Posterior cingulate gyrus (tissue), 11 donors: ENCODE results near the gene CDH4.
A peak's percentile ranks its signal among the peaks of the same experiment; 100 is the strongest.
"Not testable (repeated sequence)": the region's sequence is repeated elsewhere in the genome, so short reads cannot be mapped to it uniquely, and the experiment has no call there.

ENCODE experiments used
- DNase-seq, 10 donors: peaks; one replicate each; pipeline versions ENCODE4 v3.0.0 to v3.0.0-alpha.2; 2020 to 2021; ENCODE audit warnings: mixed read lengths in 3 of 10
- intact Hi-C: fragments of 100-400 bp; cut with DNase I; formaldehyde crosslinking; loops from one replicate; pipeline ENCODE4 v1.15.1; 2023

Gene CDH4

DNA sequence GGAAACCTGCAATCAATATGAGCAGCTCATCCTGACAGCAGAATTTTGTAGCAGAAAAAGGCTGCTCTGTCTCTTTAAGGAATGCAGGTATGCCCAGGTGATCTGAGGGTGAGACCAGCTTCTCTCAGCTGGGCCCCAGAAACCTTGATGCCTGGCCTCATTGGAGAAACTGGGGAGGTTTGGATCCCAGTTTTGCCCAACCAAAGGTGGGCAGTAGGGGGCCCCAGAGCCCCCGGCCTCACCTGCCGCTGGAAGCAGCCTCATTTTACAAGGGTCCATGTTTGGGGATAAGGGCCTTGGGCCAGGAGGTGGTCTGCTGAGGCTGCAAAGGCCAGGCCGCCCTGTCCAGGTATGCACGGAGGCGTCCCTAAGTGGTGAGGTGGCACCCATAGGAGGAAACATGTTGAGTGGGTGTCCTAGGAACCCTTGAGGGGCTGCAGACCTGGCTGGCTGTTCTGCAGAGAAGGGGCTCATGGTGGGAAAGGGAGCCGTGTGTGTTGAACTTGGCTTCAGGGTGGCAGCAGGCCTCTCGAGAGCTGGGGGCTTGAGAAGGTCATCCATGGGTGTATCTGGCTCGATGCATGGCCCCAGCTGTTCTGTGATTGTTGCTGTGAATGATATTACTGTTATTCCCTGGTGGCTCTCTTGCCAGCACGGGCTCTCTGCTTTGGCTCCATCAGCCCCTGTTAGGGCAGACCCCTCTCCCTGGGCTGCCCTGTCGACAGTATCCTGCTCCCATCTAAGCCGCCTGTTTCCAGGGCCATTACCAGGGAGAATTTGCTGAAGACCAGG is 208.4 kb downstream of the CDH4 start:
- intact Hi-C loops: no loop called here
- peak in 1 of 10 donors; percentile 7 for DNase-seq

DNA sequence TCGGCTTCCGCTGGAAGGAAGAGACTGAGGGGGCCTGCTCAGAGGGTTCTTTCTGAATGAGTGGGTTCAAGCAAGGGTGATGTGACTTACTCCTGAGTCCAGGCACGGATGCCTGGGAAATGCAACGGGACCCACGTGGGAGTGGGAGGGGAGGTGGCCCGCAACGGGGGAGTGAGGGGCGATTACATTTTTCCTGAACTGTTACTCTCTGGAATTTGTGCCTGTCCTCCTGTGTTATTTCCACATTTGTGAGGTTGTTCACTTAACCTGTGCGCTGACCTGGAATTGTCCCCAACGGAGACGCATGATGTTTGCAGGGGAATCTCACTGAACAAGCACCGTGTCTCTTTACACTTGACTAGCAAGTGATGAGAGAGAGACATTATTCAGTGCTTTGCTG is 209.4 kb downstream of the CDH4 start:
- intact Hi-C loops: no loop called here
- DNase-seq: peak in 1 of 10 donors; percentile 4

DNA sequence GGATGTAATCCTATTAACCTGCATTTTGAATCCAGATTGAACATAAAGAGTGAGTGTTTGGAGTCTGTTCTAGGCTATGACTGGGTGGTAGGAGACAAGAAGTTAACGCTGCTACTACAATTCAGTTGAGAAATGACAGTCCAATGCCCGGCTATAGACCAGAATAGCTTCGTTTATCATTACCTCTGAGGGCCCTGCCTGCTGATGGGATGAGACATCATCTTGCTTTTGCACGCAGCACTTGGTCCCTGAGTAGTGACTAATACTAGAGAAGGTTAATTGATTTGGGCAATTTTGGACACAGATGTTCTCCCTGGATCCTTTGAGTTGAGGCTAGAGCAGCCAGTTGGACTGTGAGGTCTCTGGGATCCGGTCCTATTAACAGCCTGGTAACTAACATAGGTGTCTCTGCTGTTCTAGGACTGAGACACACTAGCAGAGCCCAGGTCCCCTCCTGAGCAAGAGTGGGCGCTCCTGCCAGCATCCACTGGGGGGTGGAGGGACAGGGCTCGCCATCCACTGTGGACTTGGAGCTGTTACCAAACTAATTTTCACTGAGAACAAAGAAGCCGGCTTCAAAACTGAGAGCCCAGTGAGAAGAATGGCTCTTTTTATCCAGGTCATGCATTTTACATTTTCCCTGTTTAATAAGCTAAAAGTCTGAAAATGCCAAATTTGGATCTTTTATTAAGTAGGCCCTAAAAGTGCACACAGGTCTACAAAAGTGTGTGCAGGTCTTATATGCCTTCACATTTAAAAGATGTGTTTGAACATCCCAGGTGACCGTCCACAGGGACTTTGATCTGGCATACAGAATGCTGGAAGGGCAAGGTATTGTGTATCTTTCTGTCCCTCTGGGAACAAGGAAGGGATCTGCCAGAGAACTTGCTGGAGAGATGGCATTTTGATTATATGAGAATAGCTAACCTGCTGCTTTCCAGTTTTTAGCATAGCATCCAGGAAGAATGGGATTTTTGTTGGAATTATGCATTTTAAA is 212.5 kb downstream of the CDH4 start:
- intact Hi-C loops: no loop called here
- DNase-seq: peak in 2 of 10 donors; percentile 21 to 26

DNA sequence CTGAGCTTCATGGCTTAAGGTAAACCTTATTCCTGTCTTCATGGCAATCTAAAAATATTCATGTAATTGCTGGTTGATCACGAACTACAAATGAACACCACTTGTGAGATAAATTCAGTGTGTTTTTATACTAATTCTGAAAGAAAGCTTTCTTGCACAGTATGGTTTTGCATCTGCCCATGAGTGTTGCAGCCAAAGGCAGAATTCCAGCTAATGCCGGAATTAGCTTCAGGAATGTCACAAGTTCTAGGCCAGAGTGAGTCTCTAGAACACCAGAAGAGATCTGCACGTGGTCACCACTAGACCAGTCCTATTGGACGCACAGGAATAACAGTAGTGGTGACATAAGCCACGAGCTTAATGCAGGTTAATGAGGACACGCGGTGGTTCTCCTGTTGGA is 223.7 kb downstream of the CDH4 start:
- DNase-seq: no peak
- intact Hi-C loops: no loop called here

DNA sequence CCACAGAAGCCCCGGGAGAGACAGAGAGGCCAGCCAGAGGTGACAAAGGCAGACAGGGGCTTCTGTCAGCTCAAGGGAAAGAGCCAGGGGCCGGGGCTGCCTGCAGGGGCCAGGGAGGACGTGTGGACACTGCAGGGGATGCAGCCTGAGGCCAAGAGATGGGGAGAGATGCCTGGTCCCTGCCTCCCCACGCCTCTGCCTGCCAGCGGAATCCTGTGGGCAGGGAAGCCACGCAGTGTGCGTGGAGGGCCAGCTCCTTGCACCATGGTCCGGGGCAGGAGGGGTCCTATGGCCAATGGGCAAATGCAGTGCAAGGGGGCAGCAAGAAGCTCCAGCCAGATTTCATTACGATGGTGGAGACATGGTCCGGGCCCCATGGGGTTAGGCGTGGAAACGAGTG is 224.9 kb downstream of the CDH4 start:
- DNase-seq: no peak
- intact Hi-C loops: no loop called here

DNA sequence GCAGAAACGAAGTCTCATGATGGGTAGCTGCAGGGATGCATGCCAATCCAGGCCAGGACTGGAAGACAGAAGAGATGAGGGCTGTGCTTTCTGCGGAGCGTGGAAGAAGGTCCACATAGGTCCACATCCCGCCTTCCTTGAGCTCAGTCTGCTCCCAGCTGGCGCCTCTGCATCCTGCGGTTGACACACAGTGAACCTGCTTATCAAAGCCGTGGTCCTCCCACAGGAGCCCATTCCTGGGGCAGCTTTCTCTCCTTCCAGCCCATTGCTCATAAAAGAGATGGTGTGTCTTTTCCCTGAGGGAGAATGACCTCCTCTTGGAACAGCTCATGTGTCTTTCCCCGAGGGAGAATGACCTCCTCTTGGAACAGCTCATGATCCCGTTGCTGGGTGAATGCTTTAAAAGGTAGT is 225.4 kb downstream of the CDH4 start:
- DNase-seq: no peak
- intact Hi-C loops: no loop called here

DNA sequence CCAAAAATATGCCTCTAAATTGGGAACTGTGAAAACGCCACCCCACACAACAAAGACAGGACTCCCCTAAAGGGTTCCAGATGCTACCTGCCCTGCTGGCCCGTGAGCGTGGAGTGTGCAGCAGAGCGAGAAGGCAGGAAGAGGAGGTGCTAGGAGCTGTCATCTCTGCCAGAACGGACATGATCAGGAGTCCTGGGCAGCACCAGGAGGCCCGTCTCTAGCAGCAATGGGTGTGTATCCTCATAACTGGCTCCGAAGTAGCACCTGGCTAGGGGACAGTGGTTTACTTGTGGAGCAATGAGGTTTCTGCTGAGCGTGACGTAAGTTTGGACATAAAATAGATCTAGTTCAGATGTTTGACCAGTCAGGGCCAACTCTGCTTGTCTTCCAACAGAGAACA is 226.0 kb downstream of the CDH4 start:
- no peak for DNase-seq
- intact Hi-C loops: no loop called here

DNA sequence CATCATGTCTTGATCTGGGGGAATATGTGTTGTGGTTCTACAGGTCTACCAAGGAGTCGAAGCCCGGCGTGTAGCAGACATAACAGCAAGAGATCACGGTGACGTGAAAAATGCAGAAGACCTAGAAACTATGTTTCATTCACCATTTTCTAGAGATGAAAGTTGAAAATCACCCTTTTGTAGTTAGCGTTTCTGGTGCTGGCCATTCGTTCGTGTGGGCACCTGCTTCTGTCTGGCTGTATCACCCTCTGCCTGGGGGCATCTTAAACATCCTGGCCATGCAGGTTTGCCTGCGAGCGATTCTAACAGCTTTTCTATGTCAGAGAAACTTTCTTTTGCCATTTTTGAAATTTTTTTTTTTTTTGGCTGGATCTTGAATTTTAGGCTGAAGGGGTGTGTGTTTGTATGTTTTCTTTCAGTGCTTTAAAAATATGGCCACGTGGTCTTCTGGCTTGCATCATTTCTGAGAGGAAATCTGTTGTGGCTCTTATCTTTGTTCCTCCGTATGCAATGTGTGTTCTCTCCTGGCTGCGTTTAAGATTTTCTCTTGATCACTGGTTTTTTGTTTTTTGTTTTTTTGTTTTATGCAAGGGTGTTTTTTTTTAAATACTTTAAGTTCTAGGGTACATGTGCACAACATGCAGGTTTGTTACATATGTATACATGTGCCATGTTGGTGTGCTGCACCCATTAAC is 226.7 kb downstream of the CDH4 start:
- DNase-seq: no peak
- intact Hi-C loops: no loop called here

DNA sequence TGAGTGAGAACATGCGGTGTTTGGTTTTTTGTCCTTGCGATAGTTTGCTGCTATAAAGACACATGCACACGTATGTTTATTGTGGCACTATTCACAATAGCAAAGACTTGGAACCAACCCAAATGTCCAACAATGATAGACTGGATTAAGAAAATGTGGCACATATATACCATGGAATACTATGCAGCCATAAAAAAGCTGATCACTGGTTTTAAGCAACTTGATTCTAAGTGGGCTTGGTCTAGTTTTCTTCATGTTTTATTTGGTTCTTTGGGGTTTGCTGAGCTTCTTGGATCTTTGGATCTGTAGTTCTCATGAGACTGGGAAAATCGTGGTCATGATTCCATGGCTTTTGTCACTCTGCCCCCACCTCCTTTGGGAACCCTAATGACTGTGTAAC is 227.4 kb downstream of the CDH4 start:
- DNase-seq, intact Hi-C loops: not testable (repeated sequence)

DNA sequence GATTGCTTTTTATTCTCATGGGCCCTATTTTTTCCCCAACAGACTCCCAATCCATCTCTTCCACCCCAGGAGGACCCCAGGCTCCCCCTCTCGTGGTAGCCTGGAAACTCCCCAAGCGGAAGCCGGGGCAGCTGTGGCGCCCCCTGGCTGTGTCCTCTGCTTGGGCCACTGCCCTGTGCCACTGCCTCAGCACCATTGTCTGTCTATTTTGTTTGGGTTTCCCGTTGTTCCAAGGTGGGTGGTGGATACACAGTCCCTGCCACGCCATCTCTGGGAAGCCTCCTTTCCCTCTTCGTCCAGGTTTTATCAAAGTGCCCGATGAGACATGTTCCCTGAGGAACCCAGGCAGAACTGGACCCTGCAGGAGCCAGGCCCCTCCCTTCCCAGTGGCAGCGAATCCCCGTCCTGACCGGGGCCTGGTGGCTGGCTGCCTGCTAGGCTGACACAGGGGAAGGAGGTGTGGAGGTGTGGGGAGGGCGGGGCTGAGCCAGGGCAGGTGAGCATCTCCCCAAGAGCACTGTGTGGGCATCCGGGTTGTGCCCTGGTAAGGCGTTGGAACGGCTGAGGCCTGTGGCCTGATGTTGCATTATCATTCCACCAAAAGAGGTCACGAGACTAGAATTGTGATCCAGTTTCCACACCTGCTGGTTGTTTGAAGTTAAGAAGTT is 228.2 kb downstream of the CDH4 start:
- no peak for DNase-seq
- intact Hi-C loops: no loop called here

DNA sequence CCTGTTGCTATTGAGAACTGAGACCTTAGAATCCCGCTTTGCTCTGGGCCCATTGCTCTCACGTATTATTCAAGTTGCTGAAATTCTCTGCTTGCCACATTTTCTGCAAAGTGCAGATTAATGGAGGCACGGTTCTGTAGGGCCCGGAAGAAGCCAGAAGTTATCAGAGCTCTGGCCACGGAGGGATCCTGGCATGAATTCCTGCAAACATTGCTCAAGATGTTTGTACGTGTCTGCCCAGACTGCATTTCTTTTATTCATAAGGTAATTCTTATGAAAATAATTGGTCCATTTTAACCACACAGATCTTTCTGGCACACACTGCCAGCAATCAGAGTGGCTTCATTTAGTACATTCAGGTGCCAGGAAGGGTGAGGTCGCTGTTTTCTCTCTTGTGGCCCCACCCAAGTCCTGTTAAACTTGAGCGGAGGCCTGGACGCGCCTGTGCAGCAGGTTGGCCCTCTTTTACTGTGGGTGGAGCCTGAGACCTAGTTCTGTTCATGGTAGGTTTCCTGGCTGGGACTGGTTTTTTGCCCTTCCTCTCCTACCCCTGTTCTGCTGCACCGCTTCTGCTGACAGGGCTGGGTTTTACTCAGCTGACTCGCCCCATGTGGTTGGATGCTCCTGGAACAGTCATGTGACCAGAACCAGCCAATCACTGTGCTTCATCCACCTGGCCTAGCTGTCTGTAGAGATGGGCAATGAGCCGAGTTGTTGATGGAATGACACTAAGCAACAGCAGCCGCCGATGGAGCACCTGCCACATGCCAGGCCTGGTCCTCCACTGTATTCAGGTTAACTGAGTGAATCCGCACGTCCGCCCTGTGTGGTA is 230.2 kb downstream of the CDH4 start:
- no peak for DNase-seq
- intact Hi-C loops: no loop called here

DNA sequence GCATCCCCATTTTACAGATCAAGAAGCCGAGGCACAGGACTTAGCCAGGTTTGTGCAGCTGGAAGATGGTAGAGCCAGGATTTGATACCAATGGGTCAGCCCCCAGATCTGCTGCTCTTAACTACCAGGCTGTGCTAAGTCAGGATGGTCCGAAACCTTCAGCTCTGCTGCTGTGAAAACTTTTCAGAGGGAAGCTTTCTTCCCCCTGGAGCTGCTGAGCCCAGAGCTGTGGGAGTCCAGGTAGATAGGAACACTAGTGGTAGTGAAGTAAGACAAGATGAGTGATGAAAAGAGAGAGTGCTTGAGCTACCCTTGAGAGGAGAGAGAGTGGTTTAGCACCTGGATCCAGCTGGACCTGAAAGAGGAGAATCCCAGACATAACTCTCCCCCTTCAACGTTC is 230.8 kb downstream of the CDH4 start:
- no peak for DNase-seq
- intact Hi-C loops: no loop called here

DNA sequence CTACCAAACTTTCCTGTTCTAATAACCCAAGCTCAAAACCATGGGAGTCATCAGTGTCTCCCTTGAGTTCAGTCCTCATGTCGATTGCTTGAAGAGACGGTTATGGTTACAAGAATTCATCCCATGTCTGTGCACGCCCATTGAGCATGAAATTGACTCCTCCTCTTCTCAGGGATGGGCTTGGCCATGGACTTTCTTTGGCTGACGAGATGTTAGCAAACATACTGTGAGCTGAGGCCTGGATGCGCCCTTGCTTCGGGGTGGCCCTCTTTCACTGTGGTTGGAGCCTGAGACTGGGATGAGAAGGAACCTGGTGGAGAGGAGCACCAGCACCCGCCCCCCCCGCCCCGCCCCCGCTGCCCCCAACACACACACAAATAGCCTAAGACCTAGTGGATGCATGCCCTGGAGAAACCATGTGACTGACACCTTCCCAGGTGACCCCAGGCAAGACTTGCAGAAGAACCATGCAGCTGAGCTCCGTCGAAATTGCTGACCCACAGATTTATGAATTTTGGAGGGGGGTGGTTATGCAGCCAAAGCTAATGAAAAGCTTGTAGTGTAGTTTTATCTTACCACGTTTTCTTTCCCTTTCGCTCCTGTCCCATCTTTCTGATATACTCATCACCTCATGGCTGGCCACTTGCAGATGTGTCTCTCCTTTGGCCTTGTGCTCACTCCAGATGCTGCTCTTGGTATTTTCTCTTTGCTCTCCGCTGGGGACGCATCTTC is 231.4 kb downstream of the CDH4 start:
- intact Hi-C loops: no loop called here
- no peak for DNase-seq

DNA sequence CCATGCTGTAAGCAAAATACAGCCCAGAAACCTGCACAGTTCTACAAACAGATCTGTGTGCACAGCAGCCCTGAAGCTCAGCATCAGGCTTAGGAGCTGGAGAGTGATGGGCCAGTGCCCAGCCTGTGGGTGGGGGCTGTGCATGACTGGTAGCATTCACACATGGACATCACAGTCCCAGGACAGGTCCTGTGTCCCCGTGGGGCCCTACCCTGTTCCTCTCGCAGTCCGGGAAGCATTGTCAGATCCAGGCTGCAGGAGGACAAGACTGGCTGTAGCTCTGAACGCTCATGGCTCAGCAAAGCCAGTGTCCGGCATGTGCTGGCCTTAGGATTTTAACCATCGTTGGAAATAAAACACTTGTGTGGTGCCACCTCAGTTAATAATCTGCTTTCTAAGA is 234.1 kb downstream of the CDH4 start:
- intact Hi-C loops: no loop called here

DNA sequence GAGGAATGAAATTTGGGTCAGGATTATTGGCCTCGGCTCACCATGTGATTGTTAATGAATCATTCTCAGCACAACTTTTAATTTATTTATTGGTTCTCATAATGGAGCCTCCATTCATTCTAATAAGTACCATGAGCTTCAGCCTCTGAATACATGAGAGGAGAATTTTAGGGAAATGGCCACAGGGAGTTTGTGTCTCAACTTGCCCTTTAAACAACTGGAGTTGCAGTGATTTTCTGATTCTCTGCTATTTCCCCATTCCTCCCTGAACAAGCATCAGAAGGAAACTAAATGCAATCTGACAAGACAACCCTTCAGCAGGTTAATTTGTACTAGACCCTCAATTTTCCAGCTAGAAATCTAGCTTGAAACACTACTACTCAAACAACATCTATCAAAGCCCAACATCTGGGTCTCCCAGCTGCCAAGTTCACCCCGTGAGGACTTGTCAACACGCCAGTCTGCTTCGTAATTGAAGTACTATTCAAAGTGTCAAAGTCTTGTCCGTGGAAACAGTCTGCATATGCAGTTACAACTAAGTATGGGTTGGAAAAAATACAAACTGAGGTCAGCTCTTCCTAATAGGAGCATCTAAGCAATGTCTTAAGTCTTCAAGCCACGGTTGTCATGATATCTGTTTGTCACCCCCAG is 235.4 kb downstream of the CDH4 start:
- intact Hi-C loops: no loop called here
- DNase-seq: peak in 1 of 10 donors; percentile 30

More for the DNA sequence above, 234.1 kb downstream of the CDH4 start:
- no peak for DNase-seq

DNA sequence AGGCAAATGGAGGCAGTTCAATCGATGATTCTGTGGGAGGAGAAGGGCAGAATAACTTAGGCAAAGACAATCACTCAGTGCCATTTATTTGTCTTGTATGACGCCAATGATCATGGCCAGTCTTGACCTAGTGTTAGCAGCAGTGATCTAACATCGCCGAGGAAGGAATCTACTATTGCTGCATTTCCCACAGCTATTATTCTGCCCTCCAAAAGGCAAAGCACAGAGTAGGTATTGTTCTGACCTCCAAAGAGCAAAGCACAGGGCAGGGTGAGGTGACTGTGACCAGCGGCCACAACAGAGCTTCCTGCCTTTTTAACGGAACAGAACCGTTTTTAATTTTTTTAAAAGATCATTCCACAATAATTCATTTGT is 235.9 kb downstream of the CDH4 start:
- DNase-seq: no peak
- intact Hi-C loops: no loop called here

DNA sequence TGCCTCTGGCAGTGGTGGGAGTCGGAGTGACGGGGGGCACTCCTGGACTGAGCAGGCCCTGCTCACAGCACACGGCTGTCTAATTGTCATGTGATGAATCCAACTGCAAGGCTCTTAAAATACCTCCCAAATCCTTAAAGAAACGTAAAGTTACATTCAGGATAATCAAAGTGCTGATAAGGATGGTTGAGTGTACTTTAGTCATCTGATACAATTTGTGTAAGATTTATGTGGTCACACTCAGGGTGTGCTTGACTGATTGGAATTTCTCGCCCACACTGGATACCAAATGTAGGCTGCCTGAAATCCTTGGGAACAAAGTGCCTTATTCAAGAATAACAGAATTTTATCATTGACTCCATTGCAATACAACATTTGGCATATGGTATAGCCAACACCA is 238.7 kb downstream of the CDH4 start:
- intact Hi-C loops: no loop called here
- DNase-seq: no peak

DNA sequence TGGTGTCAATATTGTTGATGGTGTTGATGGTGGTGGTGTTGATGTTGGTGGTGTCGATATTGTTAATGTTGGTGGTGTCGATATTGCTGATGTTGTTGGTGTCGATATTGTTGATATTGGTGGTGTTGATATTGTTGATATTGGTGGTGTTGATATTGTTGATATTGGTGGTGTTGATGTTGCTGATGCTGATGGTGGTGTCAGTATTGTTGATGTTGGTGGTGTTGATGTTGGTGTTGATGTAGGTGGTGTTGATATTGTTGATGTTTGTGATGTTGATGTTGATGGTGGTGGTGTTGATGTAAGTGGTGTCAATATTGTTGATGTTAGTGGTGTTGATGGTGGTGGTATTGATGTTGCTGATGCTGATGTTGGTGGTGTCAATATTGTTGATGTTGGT is 240.0 kb downstream of the CDH4 start:
- intact Hi-C loops: no loop called here
- no peak for DNase-seq
